Parathyroid adenoma (tissue), 2 donors: Measurements from ENCODE around the gene BIK.

ENCODE experiments used
- H2AFZ ChIP-seq: fragments of 300-600 bp; sonication (generic); one replicate; pipeline ENCODE4 v1.7.0; 2017; ENCODE audit warnings: antibody characterized with exemption, mild to moderate bottlenecking
- H3K27ac ChIP-seq: fragments of 300-600 bp; sonication (generic); one replicate; pipeline ENCODE4 v1.7.0; 2017
- H3K27me3 ChIP-seq: fragments of 300-600 bp; sonication (generic); one replicate; pipeline ENCODE4 v1.7.0; 2017; ENCODE audit warnings: low read length; ENCODE audit not compliant: control insufficient read depth, insufficient read depth
- H3K36me3 ChIP-seq: fragments of 300-600 bp; sonication (generic); one replicate; pipeline ENCODE4 v1.7.0; 2017; ENCODE audit warnings: low read length; ENCODE audit not compliant: control insufficient read depth, insufficient read depth
- H3K4me1 ChIP-seq: fragments of 300-600 bp; sonication (generic); one replicate; pipeline ENCODE4 v1.7.0; 2017; ENCODE audit warnings: control low read depth
- H3K4me2 ChIP-seq: fragments of 300-600 bp; sonication (generic); one replicate; pipeline ENCODE4 v1.7.0; 2017; ENCODE audit warnings: low read length
- H3K4me3 ChIP-seq: fragments of 300-600 bp; sonication (generic); one replicate; pipeline ENCODE4 v1.7.0; 2017; ENCODE audit warnings: low read depth, low read length
- H3K79me2 ChIP-seq: fragments of 300-600 bp; sonication (generic); one replicate; pipeline ENCODE4 v1.7.0; 2017; ENCODE audit warnings: control low read depth
- H3K9ac ChIP-seq: fragments of 300-600 bp; sonication (generic); one replicate; pipeline ENCODE4 v1.7.0; 2017; ENCODE audit warnings: mild to moderate bottlenecking
- H3K9me3 ChIP-seq: fragments of 300-600 bp; sonication (generic); one replicate; pipeline ENCODE4 v1.7.0; 2017; ENCODE audit warnings: low read length; ENCODE audit not compliant: control insufficient read depth
- TF ChIP-seq, protein P1 (sequence below): fragments of 300-600 bp; sonication (generic); IDR thresholded peaks from one replicate; pipeline ENCODE4 v1.7.0; 2017; ENCODE audit warnings: antibody characterized with exemption, mild to moderate bottlenecking
- donor health status: primary hyperparathyroidism.

BIK gene

DNA sequence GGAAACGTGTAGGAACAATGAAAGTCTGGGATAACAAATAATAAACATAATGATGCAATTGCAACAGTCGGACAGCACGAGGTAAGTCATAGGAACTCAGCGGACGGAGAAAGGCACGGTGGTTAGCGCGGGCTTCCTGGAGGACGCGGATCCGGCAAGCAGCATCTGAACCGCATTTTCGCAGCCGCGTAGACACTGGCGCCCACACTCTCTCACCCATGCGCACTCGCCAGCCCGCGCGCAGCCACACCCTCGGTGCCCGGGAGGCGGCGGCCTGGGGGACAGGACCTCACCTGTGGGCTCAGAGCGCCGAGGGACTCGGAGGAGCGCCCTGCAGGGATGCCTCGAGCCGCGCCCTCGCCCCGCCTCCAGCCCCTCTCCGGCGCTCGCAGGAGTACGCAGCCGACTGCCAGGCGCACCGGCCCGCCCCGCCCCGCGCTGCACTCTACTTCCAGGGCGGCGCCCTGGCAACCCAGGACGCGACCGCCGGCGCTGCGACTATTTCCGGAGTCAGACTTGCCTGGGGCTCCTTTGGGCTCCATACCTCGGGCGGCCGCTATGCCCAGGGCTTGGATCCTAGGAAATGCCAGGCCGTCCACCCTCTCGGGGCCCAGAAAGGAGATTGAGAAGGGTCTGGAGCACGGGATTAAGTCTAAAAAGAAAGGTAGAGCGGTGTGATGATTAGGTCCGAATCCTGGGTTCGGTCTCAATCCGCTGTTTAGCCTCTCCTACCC, 21.4 kb upstream of the BIK start, which contains the start of gene TTLL1:
TSS of gene TTLL1 (minus strand) at position 408 of the 734 bp plus-strand sequence. CDS start 13,805 bp downstream, outside the sequence.
- peak within 1 kb of the TSS; percentile 78 for H2AFZ ChIP-seq
- H3K4me1 ChIP-seq: no peaks in the 10 kb centered on the region
- no peaks in the 10 kb centered on the region for H3K79me2 ChIP-seq
- no peaks in the 10 kb centered on the region for H3K36me3 ChIP-seq
- peak within 1 kb of the TSS; percentile 64 for H3K4me2 ChIP-seq
- H3K9ac ChIP-seq: no peak within 1 kb of the TSS
- no peaks in the 10 kb centered on the region for H3K27me3 ChIP-seq
- no peaks in the 10 kb centered on the region for H3K9me3 ChIP-seq
- H3K27ac ChIP-seq: no peak within 1 kb of the TSS
- peak within 1 kb of the TSS; percentile 66 for H3K4me3 ChIP-seq
- TF ChIP-seq, protein P1, sequence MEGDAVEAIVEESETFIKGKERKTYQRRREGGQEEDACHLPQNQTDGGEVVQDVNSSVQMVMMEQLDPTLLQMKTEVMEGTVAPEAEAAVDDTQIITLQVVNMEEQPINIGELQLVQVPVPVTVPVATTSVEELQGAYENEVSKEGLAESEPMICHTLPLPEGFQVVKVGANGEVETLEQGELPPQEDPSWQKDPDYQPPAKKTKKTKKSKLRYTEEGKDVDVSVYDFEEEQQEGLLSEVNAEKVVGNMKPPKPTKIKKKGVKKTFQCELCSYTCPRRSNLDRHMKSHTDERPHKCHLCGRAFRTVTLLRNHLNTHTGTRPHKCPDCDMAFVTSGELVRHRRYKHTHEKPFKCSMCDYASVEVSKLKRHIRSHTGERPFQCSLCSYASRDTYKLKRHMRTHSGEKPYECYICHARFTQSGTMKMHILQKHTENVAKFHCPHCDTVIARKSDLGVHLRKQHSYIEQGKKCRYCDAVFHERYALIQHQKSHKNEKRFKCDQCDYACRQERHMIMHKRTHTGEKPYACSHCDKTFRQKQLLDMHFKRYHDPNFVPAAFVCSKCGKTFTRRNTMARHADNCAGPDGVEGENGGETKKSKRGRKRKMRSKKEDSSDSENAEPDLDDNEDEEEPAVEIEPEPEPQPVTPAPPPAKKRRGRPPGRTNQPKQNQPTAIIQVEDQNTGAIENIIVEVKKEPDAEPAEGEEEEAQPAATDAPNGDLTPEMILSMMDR: no peak

DNA sequence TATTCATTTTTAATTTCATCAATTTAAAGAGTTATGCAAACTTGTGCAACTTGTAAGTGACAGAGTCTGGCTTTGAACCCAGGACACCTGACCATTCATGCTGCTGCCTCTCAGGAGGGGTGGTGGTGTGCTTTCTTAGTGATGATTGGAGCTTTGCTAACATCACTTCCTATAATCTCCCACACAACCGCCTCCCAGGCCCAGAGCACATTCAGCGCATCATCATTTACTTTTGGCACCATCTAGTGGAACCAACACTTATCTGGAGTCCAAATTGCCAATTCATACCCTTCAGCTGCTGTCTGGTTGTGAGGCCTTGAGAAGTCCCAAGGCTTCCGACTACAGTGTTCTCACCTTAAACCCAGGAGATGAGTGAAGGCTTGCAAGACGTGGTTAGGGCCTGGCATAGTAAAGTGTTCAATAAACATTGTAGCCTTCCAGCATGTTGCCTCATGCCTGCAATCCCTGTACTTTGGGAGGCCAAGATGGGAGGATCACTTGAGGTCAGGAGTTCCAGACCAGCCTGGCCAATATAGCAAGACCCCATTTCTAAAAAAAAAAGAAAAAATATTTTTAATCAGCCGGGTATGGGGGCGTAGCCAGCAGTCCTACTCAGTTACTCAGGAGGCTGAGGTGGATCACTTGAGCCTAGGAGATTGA, 20.3 kb upstream of the BIK start:
- Histone ChIP-seq H3K9me3 (no peaks in the 10 kb centered on the region), H3K27ac (no peak overlapping the region), H3K79me2 (no peaks in the 10 kb centered on the region), H3K4me3 (no peak overlapping the region), H3K36me3 (no peaks in the 10 kb centered on the region), H3K4me1 (no peaks in the 10 kb centered on the region), H3K4me2 (no peak overlapping the region), H3K27me3 (no peaks in the 10 kb centered on the region), H3K9ac (no peak overlapping the region), H2AFZ (peak overlapping the region; percentile 17)
- TF ChIP-seq, protein P1: peak; percentile 17

DNA sequence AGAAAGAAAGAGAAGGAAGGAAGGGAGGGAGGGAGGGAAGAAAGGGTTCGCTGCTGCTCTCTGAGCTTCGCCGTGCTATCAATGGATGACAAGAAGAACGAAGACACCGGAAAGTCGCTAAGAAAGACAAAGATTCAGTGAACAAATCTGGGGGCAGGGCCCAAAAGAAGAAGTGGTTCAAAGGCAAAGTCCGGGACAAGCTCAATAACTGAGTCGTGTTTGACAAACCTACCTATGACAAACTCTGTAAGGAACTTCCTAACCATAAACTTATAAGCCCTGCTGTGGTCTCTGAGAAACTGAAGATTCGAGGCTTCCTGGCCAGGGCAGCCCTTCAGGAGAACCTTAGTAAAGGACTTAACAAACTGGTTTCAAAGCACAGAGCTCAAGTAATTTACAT, 18.5 kb upstream of the BIK start:
- Histone ChIP-seq H3K4me3 (no peak overlapping the region), H3K27ac (no peak overlapping the region), H2AFZ (no peak overlapping the region), H3K27me3 (no peaks in the 10 kb centered on the region), H3K79me2 (no peaks in the 10 kb centered on the region), H3K36me3 (no peaks in the 10 kb centered on the region), H3K9me3 (no peaks in the 10 kb centered on the region), H3K9ac (no peak overlapping the region), H3K4me1 (no peaks in the 10 kb centered on the region), H3K4me2 (no peak overlapping the region)
- TF ChIP-seq, protein P1: no peak

DNA sequence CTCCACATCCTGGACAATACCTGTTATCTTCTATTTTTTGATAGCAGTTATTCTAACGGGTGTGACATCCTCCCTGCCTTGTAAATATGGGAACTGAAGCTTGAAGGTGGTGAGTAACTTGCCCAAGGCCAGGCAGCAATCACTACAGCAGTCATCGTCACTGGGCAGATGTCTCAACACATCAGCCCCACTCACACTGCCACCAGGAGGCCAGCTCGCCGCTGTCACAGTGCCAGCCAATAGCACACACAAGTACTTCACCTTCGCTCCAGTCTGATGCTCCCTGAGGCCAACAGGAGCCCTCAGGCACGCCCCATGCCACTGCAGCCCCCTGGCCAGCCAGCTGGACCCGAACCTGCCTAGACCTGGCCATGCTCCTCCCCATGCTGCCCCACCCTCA, 16.5 kb upstream of the BIK start:
- H3K4me2 ChIP-seq: no peak overlapping the region
- TF ChIP-seq, protein P1: no peak
- no peak overlapping the region for H3K27ac ChIP-seq
- no peaks in the 10 kb centered on the region for H3K36me3 ChIP-seq
- H3K4me1 ChIP-seq: no peaks in the 10 kb centered on the region
- H3K4me3 ChIP-seq: no peak overlapping the region
- H3K9me3 ChIP-seq: no peaks in the 10 kb centered on the region
- H2AFZ ChIP-seq: no peak overlapping the region
- no peaks in the 10 kb centered on the region for H3K79me2 ChIP-seq
- H3K9ac ChIP-seq: no peak overlapping the region
- H3K27me3 ChIP-seq: no peaks in the 10 kb centered on the region
